ENCODE data around the gene AACS. TPM values are rescaled to one million over a fixed set of nuclear protein-coding genes. Genes with fewer than 3 reads are reported as not detected.

The AACS gene
- total RNA-seq, 1 donor from 2014 or later = 22.6 TPM

DNA sequence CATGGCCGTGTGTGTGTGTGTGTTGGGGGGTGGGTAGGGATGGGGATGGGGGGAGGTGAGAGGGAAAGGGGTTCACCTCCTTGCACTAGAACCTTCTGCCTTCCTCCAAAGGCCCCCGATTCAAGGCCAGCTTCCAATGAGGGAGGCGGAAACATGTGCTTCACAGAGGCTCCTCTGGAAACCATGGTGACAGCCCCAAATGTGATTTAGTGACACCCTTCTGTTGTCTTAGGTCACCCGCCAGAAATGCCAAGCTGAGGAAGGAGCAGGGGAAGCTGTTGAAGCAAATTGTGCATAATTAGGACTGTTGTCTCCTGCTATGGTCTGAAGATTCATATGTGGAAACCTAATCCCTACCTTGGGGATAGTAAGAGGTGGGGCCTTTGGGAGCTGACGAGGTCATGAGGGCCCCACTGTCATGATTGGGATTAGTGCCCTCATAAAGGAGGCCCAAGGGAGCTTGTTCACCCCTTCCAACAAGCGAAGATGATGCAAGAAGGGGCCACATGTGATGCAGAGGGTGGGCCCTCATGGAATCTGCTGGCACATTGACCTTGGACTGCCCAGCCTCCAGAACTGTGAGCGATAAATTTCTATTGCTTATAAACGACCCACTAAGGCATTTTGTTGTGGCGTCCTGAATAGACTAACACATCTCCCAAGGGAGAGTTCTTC lies 95.2 kb downstream of the AACS start:
- no peaks in the 10 kb centered on the region for H3K4me1 Mint-ChIP-seq (ENCODE audit: low read depth)
- H3K36me3 Mint-ChIP-seq (ENCODE audit: low read depth) = no peaks in the 10 kb centered on the region
- no peak for DNase-seq (ENCODE audit: low spot score)
- peaks cover 2% of the 10 kb centered on the region for H3K9me3 Mint-ChIP-seq (ENCODE audit: low read depth)
- no peak overlapping the region for H3K4me3 Mint-ChIP-seq (ENCODE audit: unreplicated experiment)
- H3K27me3 Mint-ChIP-seq (ENCODE audit: low read depth) = peaks cover 10% of the 10 kb centered on the region
- TF ChIP-seq, protein P1, sequence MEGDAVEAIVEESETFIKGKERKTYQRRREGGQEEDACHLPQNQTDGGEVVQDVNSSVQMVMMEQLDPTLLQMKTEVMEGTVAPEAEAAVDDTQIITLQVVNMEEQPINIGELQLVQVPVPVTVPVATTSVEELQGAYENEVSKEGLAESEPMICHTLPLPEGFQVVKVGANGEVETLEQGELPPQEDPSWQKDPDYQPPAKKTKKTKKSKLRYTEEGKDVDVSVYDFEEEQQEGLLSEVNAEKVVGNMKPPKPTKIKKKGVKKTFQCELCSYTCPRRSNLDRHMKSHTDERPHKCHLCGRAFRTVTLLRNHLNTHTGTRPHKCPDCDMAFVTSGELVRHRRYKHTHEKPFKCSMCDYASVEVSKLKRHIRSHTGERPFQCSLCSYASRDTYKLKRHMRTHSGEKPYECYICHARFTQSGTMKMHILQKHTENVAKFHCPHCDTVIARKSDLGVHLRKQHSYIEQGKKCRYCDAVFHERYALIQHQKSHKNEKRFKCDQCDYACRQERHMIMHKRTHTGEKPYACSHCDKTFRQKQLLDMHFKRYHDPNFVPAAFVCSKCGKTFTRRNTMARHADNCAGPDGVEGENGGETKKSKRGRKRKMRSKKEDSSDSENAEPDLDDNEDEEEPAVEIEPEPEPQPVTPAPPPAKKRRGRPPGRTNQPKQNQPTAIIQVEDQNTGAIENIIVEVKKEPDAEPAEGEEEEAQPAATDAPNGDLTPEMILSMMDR (IDR thresholded peaks at IDR 0.05) = no peak
- no peak overlapping the region for H3K27ac Mint-ChIP-seq (ENCODE audit: unreplicated experiment)

DNA sequence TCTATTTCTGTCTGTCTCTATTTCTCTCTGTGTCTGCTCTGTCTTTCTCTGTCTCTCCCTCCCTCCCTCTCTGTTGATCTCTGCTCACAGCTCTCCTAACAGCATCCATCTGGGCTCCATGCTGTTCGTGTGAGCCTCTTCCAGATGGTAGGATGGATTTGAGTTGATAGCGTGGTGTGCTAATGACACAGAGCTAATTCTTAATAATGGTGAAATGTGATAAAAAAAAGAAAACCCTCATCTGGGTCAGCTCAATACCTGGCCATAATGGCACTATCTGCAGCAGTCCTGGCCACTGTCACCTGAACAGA lies 96.4 kb downstream of the AACS start:
- Mint-ChIP-seq H3K4me3 (ENCODE audit: unreplicated experiment) (no peak overlapping the region), H3K36me3 (ENCODE audit: low read depth) (no peaks in the 10 kb centered on the region), H3K27ac (ENCODE audit: unreplicated experiment) (no peak overlapping the region), H3K27me3 (ENCODE audit: low read depth) (peaks cover 5% of the 10 kb centered on the region), H3K4me1 (ENCODE audit: low read depth) (no peaks in the 10 kb centered on the region), H3K9me3 (ENCODE audit: low read depth) (peaks cover 2% of the 10 kb centered on the region)
- DNase-seq (ENCODE audit: low spot score) = no peak
- TF ChIP-seq, protein P1 (IDR thresholded peaks at IDR 0.05) = no peak

DNA sequence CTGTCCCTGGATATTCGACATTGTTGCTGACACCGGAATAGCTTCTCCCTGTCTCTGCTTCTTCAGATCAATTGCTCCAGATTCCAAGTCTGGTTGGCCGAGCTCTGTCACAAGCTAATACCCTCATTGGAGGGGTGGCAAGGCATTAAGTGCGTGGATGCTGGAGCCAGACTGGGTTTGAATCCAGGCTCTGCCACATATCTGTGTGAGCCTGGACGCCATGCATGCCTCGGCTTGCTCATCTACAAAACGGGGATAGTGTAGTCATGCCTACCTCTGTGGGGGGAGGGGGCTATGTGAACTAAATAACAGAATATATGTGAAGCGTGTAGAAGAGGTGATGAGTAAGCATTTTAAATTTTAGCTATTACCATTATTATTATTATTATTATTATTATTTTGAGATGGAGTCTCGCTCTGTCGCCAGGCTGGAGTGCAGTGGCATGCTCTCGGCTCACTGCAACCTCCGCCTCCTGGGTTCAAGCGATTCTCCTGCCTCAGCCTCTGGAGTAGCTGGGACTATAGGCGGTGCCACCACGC lies 97.3 kb downstream of the AACS start:
- peaks cover 7% of the 10 kb centered on the region for H3K27me3 Mint-ChIP-seq (ENCODE audit: low read depth)
- no peak for DNase-seq (ENCODE audit: low spot score)
- H3K4me1 Mint-ChIP-seq (ENCODE audit: low read depth) = no peaks in the 10 kb centered on the region
- no peak overlapping the region for H3K4me3 Mint-ChIP-seq (ENCODE audit: unreplicated experiment)
- H3K9me3 Mint-ChIP-seq (ENCODE audit: low read depth) = peaks cover 1% of the 10 kb centered on the region
- TF ChIP-seq, protein P1 (IDR thresholded peaks at IDR 0.05) = no peak
- H3K27ac Mint-ChIP-seq (ENCODE audit: unreplicated experiment) = no peak overlapping the region
- H3K36me3 Mint-ChIP-seq (ENCODE audit: low read depth) = no peaks in the 10 kb centered on the region

DNA sequence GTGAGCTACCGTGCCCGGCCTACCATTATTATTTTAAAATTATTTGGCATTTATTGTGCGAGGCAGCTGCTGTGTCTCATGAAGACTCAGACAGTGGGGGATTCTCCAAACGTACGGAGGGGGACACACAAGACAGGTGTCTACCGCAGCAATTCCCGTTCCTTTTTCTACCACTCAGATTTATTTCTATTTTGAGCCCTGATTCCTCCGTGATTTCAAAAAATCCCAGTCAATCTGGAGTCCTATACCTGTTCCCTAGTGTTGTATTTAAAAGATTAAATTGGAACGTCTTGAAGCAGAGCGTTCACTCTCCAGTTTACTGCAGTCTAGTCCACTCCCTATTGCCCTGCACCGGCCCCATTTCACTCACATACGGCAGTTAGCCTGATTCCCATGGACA lies 97.9 kb downstream of the AACS start:
- no peaks in the 10 kb centered on the region for H3K9me3 Mint-ChIP-seq (ENCODE audit: low read depth)
- H3K27ac Mint-ChIP-seq (ENCODE audit: unreplicated experiment) = no peak overlapping the region
- H3K27me3 Mint-ChIP-seq (ENCODE audit: low read depth) = peaks cover 13% of the 10 kb centered on the region
- TF ChIP-seq, protein P1 (IDR thresholded peaks at IDR 0.05) = no peak
- no peaks in the 10 kb centered on the region for H3K36me3 Mint-ChIP-seq (ENCODE audit: low read depth)
- no peaks in the 10 kb centered on the region for H3K4me1 Mint-ChIP-seq (ENCODE audit: low read depth)
- H3K4me3 Mint-ChIP-seq (ENCODE audit: unreplicated experiment) = no peak overlapping the region
- no peak for DNase-seq (ENCODE audit: low spot score)

DNA sequence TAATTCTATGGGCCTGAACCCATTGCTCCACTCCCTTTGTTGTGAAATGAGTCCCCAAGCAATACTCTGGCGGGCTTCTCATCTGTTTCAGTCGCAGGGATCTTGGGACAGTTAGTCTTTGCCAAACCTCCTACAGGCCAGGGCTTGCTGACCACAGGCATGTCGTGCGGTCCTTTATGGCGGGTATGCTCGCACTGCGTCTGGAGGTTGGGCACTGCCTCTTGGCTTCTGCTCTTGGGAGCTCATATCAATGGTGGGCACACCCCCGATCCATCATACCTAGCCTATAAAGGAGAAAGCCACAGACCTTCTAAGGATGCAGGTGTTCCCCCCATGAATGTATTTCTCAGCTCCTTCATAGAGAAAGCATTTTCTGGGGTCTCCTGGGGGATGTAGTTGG lies 99.3 kb downstream of the AACS start:
- TF ChIP-seq, protein P1 (IDR thresholded peaks at IDR 0.05) = no peak

More for the DNA sequence above, 99.3 kb downstream of the AACS start:
- no peak for DNase-seq (ENCODE audit: low spot score)
- peaks cover 1% of the 10 kb centered on the region for H3K36me3 Mint-ChIP-seq (ENCODE audit: low read depth)
- peaks cover 15% of the 10 kb centered on the region for H3K27me3 Mint-ChIP-seq (ENCODE audit: low read depth)
- H3K4me3 Mint-ChIP-seq (ENCODE audit: unreplicated experiment) = no peak overlapping the region
- no peak overlapping the region for H3K27ac Mint-ChIP-seq (ENCODE audit: unreplicated experiment)
- H3K4me1 Mint-ChIP-seq (ENCODE audit: low read depth) = no peaks in the 10 kb centered on the region
- no peaks in the 10 kb centered on the region for H3K9me3 Mint-ChIP-seq (ENCODE audit: low read depth)

All from chondrocyte (in vitro differentiated cells).